ENCODE results near the gene TPR.

TPR gene

DNA sequence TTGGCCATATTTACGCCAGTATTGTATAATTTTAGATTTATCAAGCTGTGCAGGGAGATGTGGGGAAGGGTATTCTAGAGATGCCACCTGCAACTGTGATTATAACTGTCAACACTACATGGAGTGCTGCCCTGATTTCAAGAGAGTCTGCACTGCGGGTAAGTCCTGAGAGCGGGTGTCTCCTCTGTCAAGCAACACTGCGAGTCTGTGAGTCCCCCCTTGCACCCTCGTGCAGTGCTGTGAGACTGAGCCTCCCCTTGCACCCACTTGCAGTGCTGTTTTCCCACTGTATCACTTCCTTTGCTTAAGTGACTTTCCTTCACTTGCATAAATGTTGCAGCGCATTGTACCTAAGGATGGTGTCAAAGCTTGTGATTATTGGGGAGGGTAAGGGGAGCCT is 75.0 kb downstream of the TPR start:
- no peak overlapping the region for H3K4me3 ChIP-seq (ENCODE audit: low read depth, low read length)
- TF ChIP-seq, protein P1, sequence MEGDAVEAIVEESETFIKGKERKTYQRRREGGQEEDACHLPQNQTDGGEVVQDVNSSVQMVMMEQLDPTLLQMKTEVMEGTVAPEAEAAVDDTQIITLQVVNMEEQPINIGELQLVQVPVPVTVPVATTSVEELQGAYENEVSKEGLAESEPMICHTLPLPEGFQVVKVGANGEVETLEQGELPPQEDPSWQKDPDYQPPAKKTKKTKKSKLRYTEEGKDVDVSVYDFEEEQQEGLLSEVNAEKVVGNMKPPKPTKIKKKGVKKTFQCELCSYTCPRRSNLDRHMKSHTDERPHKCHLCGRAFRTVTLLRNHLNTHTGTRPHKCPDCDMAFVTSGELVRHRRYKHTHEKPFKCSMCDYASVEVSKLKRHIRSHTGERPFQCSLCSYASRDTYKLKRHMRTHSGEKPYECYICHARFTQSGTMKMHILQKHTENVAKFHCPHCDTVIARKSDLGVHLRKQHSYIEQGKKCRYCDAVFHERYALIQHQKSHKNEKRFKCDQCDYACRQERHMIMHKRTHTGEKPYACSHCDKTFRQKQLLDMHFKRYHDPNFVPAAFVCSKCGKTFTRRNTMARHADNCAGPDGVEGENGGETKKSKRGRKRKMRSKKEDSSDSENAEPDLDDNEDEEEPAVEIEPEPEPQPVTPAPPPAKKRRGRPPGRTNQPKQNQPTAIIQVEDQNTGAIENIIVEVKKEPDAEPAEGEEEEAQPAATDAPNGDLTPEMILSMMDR (IDR thresholded peaks at IDR 0.05; ENCODE audit: borderline replicate concordance, insufficient read depth, low read depth, low read length) = no peak

DNA sequence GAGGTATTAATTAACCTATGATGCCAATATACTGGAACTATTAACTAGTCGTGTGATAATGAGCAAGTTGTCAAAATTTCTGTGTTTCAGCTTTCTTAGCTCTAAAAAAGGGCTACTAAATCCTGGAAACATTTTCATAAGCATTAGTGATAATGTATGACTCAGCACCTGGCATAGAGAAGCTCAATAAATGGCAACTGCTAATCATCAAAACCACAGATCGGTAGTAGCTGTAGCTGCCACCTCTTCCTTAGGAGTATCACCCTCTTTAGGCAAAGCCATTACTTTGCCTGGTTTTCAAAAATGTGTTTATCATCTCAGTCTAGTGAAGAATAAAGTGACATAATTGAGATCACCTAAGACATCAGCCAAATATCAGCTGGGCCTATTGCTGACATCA is 75.5 kb downstream of the TPR start:
- TF ChIP-seq, protein P1 (IDR thresholded peaks at IDR 0.05; ENCODE audit: borderline replicate concordance, insufficient read depth, low read depth, low read length) = no peak
- H3K4me3 ChIP-seq (ENCODE audit: low read depth, low read length) = no peak overlapping the region

DNA sequence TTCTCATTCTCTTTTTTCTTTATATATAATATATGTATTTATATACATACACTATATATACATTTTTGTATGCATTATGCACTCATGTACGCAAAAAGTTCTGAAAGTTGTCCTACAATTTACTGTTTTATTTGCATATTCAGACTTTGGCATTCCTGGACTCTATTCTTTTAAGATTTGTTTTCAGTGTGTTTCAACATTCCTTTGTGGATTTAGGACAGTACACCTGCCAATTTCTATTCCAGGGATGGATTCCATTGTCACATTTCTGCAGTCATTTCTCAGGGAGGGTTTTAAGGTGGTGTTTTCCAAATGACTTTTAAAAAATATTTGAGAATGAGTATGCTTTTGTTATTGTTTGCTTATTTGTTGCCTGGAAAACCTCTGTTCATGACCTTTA is 76.2 kb downstream of the TPR start:
- no peak overlapping the region for H3K4me3 ChIP-seq (ENCODE audit: low read depth, low read length)
- TF ChIP-seq, protein P1 (IDR thresholded peaks at IDR 0.05; ENCODE audit: borderline replicate concordance, insufficient read depth, low read depth, low read length) = no peak

DNA sequence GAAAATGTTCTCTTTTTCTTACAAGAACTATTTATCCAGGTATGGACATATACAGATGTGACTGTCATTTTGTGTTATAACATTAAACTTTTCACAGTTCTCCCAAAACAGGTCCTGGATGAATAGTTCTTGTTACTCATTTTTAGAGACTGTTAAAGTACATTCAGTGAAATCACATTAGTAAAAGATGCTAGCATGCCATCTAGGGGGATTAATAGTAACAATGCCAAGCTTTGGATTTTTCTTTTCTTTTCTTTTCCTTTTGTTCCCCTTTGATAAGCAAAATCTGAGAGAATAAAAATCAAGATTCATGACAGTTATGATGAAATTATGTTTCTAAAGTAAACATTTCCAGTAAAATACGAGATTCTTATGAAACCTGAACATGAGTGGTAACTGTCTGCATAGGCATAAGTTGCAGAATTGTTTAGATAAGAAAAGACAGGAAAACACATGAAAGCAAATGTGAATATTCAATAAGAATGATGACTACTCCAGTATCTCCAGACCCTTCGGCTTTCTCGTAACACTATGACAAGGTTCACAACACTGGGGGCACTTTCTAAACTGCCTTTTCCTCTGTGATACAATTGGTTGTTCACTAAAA is 77.5 kb downstream of the TPR start:
- TF ChIP-seq, protein P1 (IDR thresholded peaks at IDR 0.05; ENCODE audit: borderline replicate concordance, insufficient read depth, low read depth, low read length) = no peak
- H3K4me3 ChIP-seq (ENCODE audit: low read depth, low read length) = no peak overlapping the region

DNA sequence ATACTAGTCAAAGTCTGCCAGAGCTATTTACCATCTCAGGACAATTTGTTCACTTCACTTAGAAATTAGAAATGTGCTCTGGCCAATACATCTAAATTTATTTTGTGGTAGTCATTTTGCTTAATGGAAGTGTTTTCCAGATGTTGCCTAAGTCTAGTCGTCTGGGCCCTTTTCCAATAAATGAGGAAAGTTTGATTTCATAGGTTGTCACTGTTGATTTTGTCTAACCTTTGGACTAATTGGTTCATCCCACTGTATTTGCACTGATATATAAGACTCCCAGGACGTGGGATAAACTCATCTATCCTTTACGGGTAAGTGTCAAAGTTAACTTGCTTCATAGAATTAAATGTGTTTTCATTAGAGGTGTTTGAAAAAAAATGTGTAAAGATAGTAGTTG is 79.1 kb downstream of the TPR start, which contains the start of gene PRG4:
Gene PRG4 (plus strand): TSS at position 300 of the 400 bp plus-strand sequence.
- TF ChIP-seq, protein P1 (IDR thresholded peaks at IDR 0.05; ENCODE audit: borderline replicate concordance, insufficient read depth, low read depth, low read length) = no peak
- no peak within 1 kb of the TSS for H3K4me3 ChIP-seq (ENCODE audit: low read depth, low read length)

DNA sequence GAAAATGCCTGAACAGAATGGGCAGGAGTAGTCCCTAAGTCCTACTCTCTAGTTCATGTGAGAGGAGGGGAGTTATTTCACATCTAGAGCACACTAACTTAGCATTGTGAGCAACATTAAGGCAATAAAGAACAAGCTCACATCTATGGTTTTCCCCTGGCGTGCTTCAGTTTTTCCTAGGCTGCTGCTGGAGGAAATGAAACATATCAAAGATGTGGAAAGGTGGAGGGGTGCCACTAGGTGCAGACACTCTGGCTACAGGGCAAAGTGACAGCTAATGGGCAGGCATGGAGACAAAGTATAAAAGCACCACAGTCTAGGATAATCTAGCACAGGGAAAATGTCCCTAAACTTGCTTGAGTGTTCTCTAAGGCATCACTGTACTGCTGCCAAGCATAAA is 82.2 kb downstream of the TPR start:
- H3K4me3 ChIP-seq (ENCODE audit: low read depth, low read length) = no peak overlapping the region
- TF ChIP-seq, protein P1 (IDR thresholded peaks at IDR 0.05; ENCODE audit: borderline replicate concordance, insufficient read depth, low read depth, low read length) = no peak

DNA sequence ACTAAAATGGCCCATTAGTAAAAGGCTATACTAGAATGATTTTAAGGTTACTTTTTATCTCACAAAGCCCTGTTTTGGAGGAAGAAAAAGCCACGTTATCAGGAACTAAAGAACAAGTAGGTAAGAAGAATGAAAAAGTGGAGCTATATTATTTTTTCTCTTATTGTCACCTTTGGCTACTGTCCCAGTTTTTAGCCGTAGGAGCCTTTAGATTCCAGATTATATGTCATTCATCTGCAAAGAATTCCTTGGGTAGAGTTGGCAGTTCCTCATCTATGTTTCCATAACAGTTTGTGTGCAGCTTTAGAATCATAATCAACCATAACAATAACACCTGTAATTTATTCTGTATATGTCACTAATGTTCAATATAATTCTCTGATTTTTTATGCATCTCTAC is 83.8 kb downstream of the TPR start:
- TF ChIP-seq, protein P1 (IDR thresholded peaks at IDR 0.05; ENCODE audit: borderline replicate concordance, insufficient read depth, low read depth, low read length) = no peak
- no peak overlapping the region for H3K4me3 ChIP-seq (ENCODE audit: low read depth, low read length)

Data from GM12875 (cell line).